Cardiac fibroblast (primary cell): Measurements from ENCODE around the gene POLR1B.
A peak's percentile ranks its signal among the peaks of the same experiment; 100 is the strongest.

Source experiments
- DNase-seq, 2 donors: peaks; one replicate each; pipeline versions ENCODE4 v3.0.0 to v3.0.0-alpha.2; 2010; ENCODE audit warnings: low read depth in 2 of 2
- H3K4me3 ChIP-seq, 2 donors: replicated peaks in 1 of 2; 1 replicate in 1 of 2; 2 replicates in 1 of 2; pipeline ENCODE4 v1.5.1; 2011; ENCODE audit warnings: low read depth in 2 of 2, low read length in 2 of 2, mild to moderate bottlenecking in 2 of 2, moderate library complexity in 1 of 2
- CTCF ChIP-seq: IDR thresholded peaks from one replicate; pipeline ENCODE4 v1.5.1; 2011; ENCODE audit warnings: low read depth, mild to moderate bottlenecking, low read length, inconsistent platforms

POLR1B gene

GRCh38 chr2:112585400-112585799 is 43.1 kb downstream of the POLR1B start:
- DNase-seq: peak in 1 of 2 donors; percentile 4
- TF ChIP-seq CTCF: no peak
- H3K4me3 ChIP-seq: peak overlapping the region; percentile 60 to 69

GRCh38 chr2:112585873-112586464 is 43.7 kb downstream of the POLR1B start:
- TF ChIP-seq CTCF: no peak
- H3K4me3 ChIP-seq: no peak overlapping the region
- DNase-seq: no peak

GRCh38 chr2:112588611-112589045 is 46.4 kb downstream of the POLR1B start:
- peak in 1 of 2 donors; percentile 14 for DNase-seq
- no peak overlapping the region for H3K4me3 ChIP-seq
- TF ChIP-seq CTCF: no peak

- TF ChIP-seq CTCF: no peak
- H3K4me3 ChIP-seq: no peak overlapping the region
- DNase-seq: no peak
These were observed 49.1 kb downstream of the POLR1B start for GRCh38 chr2:112591413-112591812.

- TF ChIP-seq CTCF: no peak
These were observed 51.5 kb downstream of the POLR1B start for GRCh38 chr2:112593736-112594135.

GRCh38 chr2:112597537-112598322 is 55.5 kb downstream of the POLR1B start:
- no peak for DNase-seq
- TF ChIP-seq CTCF: no peak

More at GRCh38 chr2:112593736-112594135, 51.5 kb downstream of the POLR1B start:
- DNase-seq: no peak
- no peak overlapping the region for H3K4me3 ChIP-seq

GRCh38 chr2:112600634-112601033 is 58.4 kb downstream of the POLR1B start:
- H3K4me3 ChIP-seq: no peak overlapping the region
- TF ChIP-seq CTCF: no peak
- no peak for DNase-seq

More at GRCh38 chr2:112597537-112598322, 55.5 kb downstream of the POLR1B start:
- no peak overlapping the region for H3K4me3 ChIP-seq
